COLO668 (cell line): ENCODE data around the gene TMA7.
A peak's percentile ranks its signal among the peaks of the same experiment; 100 is the strongest.
"Not testable (repeated sequence)": the region's sequence is repeated elsewhere in the genome, so short reads cannot be mapped to it uniquely, and the experiment has no call there.

ENCODE experiments used
- DNase-seq: peaks from one replicate; lab custom pipeline; 2025; ENCODE audit not compliant: unreplicated experiment; lab: John Stamatoyannopoulos, UW

Gene TMA7

DNA sequence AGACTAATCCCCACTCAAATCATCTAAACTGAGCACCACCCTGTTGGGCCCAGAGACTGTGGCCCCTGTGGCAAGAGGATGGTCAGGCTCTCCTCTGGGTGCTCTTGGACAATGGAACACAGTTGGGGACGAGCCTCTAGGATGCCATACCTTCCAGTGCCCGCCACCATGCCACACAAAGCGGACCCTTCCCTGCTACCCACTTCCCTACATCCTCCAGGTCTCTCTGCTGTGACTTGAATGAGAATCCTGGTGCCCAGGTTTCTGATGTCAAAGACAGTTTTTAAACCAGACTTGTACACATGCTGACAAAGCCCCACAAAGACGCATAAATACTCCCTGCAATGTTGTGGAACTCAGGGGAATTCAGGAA, 4.8 kb upstream of the TMA7 start:
- DNase-seq, result no peak

DNA sequence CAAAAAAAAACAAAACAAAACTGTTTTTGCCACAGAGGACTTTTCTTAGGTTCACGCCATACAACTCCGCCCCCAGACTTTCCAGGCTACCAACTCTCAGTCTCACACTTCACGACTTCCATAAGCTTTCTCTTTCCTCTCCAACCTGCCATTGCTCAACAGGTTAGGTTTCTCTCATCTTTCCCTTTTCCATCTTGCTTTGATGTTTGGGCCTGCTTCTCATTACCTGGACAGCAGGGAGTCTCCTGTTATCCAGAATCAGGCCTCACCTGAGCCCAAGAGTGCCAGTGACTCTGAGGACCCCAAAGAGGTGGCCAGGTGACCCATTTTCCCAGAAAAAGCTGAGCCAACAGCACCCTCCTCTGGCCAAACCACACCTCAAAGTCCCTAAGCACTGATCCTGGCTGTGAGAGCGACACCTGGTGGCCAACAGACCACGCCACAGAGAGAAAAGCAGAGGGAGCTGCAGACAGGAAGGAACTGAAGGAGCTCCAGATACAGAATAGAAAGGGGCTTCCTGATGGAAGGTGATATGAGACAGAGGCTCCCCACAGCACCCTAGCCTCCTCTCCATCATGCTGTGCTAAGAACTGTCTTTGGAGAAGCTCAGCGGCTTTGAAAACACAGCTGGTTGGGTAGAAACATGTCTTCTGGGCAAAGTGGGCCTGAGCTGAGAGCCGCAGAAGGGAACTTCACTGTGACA, 4.1 kb upstream of the TMA7 start:
- peak; percentile 76 for DNase-seq

GRCh38 chr3:48436477-48436787, 3.6 kb upstream of the TMA7 start:
- no peak for DNase-seq

DNA sequence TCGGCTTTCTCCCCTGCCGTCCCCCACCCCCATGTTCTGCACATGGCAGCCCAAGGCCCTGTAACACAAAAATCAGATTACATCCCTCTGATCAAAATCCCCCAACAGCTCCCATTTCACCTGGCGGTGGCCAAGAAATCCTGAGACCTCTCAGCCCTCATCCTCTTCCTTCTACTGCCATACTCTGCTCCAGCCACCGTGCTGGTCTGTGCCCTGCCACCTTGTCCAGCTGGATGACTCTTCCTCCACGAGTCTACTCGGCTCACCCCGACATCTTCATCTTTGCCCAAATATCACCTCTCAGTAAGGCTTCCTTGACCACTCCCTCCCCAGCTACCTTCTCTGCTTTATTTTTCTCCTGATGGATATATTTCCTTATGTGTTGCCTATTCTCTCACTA, 3.2 kb upstream of the TMA7 start:
- DNase-seq, result no peak

DNA sequence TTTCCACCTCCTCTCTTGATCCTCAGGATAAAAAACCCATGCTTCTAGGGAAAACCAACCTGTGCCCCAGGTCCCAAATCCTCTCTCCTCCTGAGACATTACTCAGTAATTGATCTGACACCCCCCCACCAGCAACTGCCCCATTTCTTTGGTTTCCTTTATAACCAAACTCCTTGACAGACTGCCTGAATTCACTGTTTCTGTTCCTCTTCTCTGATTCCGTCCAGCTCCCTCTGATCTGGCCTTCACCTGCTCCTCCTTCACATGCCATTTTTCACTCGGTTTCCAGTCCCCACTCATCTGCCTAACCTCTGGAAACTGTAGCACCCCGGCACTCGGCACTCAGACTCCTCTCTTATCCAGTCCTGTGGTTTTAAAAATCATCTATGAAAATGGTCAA, 2.2 kb upstream of the TMA7 start:
- DNase-seq, result no peak

- DNase-seq, result no peak
Measured at GRCh38 chr3:48440590-48440958, 517 bp downstream of the TMA7 start.

GRCh38 chr3:48441940-48442339, 1.9 kb downstream of the TMA7 start:
- no peak for DNase-seq

DNA sequence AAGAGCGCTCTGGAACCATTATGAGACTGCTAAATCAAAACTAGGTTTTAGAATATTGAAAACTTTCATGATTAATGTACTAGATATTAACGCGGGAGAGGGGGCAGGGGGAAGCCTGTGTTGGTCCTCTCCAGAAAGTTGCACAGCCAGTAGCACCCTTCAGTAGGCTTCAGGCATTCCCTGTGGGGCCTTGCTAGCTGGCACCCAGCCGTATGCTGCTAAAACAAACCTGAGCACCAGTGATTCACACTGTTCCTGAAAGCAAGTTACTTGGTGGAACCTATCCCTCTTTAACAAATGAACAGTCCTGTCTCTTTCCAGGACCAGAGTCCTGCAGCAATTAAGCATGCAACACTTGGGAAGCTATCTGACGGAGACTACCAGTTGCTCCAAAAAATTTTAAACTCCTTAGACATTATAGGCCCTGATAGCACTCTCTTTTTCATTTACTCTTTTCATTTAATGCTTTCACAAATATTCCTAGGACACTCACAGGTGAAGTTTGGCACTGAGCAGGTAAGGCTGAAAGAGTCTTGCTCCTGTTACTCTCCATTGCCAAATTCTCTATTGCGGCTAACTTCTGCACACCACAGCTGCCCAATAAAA, 5.3 kb downstream of the TMA7 start:
- DNase-seq, result no peak

DNA sequence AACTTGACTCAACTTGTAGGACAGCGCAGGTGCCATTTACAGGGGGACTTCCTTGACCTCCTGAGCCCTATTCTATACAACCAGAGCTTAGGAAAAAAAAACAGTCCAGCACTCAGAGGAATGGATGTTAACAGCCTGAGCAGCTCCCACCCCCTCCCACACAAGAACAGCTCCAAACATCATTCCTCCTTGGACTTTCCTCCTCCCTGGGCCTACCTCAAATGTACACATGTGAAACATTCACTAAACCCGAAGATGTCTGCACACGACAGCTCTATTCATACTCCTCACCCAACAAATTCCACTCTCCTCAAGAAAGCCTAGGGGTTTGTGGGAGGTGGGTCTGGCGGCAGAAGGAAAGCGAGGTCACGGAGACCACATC, 6.0 kb downstream of the TMA7 start:
- DNase-seq, result no peak

DNA sequence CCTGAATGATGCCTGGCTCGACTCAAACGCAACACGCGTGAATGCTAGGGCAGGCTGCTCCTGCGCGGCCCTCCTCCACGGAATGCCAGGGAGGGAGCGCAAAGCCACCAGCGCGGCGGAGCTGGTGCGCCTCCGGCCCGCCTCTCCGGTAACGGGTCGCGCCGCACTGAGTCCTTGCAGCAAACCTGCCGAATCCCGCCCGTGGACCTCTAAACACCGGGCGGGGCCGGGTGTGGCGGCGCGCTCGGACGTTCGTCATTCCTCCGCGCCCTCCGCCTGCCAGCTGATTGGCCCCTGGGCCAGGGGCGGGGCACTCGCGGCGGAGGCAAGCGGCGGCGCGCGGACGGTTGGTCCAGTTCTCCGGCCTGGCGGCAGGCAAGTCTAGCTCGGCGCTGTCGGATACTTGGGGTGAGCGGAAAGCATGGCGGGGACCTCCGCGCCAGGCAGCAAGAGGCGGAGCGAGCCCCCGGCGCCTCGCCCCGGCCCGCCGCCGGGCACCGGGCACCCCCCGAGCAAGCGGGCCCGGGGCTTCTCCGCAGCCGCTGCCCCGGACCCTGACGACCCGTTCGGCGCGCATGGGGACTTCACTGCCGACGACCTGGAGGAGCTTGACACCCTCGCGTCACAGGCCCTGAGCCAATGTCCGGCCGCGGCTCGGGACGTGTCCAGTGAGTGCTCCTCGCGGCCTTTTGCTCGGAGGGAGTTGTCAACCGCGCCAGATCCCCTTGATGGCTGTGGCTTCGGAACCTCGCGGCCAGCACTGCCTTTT, 6.6 kb downstream of the TMA7 start, which contains the start of gene ATRIP:
Gene ATRIP (plus strand): TSS at position 313 of the 769 bp plus-strand sequence. CDS start 109 bp downstream, at position 422.
- DNase-seq, result peak; percentile 91

DNA sequence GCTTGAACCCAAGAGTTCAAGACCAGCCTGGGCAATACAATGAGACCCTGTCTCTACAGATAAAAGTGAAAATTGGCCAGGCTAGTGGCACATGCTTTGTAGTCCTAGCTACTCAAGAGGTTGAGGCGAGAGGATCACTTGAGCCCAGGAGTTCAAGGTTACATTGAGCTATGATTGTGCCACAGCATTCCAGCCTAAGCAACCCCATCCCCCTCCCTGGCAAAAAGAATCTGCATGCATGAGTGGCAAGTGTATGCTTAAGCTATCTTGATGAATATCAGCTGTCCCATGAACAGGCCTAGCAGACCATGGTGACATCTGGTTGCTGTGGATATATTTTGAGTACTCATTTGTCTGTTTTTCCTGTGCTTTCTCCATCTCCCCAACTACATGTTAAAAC, 11.2 kb downstream of the TMA7 start:
- no peak for DNase-seq

GRCh38 chr3:48456456-48456855, 16.4 kb downstream of the TMA7 start:
- DNase-seq, result no peak

DNA sequence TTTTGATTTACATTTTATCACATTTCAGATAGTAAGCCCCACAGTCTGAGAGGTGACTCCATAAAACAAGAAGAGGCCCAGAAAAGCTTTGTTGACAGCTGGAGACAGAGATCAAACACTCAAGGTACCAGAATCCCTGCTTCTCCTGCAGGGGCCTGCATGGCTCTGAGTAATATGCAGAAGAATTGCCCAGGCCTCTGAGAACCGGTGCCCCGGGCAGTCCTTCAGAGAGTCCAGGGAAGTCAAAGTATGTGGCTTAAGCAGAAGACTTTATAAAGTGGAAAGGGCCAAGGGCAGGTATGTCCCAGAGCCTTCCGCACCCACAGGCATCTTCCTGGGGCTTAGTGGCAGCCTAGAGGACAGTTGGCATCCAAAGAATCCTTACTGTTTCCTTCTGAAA, 19.3 kb downstream of the TMA7 start:
- DNase-seq, result no peak

DNA sequence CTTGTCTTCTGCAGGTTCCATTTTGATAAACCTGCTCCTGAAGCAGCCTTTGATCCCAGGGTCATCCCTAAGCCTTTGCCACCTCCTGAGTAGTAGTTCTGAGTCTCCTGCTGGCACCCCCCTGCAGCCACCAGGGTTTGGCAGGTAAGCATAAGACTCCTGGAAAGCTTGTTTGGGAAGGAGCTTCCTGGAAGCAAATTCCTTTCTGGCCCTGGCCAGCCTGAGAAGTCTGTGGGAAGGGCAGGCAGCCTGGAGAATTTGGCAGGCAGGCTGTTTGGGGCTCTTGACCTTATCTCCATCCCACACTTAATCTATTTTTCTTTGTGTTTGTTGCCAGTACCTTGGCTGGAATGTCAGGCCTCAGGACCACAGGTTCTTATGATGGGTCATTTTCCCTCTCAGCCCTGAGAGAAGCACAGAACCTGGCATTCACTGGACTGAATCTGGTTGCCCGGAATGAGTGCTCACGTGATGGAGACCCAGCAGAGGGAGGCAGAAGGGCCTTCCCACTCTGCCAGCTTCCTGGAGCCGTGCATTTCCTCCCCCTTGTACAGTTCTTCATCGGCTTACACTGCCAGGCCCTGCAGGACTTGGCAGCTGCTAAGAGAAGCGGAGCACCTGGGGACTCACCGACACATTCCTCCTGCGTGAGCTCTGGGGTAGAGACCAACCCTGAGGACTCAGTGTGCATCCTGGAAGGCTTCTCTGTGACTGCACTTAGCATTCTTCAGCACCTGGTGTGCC, 19.9 kb downstream of the TMA7 start:
- no peak for DNase-seq

- no peak for DNase-seq
Measured at GRCh38 chr3:48460517-48460902, 20.5 kb downstream of the TMA7 start.

DNA sequence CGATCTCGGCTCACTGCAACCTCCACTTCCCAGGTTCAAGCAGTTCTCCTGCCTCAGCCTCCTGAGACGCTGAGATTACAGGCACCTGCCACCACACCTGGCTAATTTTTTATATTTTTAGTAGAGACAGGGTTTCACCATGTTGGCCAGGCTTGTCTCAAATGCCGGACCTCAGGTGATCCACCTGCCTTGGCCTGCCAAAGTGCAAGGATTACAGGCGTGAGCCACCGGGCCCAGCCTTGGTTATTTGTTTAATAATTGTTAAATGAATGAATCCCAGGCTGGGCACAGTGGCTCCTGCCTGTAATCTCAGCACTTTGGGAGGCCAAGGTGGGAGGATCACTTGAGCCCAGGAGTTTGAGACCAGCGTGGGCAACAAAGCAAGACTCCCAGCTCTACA, 21.7 kb downstream of the TMA7 start:
- not testable (repeated sequence) for DNase-seq

GRCh38 chr3:48463703-48464102, 23.6 kb downstream of the TMA7 start:
- no peak for DNase-seq

DNA sequence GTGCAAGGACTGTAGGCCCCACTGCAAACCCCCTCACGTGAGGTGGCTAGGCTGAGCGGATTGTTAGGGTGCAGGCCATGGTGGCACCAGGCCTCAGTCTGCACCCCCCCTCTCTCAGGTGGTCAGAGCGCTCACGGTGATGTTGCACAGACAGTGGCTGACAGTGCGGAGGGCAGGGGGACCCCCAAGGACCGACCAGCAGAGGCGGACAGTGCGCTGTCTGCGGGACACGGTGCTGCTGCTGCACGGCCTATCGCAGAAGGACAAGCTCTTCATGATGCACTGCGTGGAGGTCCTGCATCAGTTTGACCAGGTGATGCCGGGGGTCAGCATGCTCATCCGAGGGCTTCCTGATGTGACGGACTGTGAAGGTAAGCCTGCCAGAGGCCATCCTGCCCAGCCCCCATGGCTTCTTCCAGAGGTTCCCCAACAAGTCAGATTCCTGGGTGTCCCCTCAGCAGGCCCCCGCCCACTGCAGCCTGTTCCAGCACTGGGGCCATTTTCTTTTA, 24.7 kb downstream of the TMA7 start:
- no peak for DNase-seq

DNA sequence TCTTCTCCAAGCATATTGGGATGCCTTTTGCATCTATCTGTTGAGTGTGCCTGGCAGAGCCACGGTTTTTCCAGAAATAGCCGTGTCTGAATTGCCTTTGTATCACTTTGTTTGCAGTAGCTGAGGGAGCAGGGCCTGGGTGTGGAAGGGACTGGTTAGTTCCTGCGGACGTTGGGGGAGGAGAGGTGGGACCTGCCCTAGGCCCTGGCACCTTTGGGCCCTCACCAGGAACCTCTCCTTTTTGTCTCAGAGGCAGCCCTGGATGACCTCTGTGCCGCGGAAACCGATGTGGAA, 25.1 kb downstream of the TMA7 start:
- DNase-seq, result no peak

DNA sequence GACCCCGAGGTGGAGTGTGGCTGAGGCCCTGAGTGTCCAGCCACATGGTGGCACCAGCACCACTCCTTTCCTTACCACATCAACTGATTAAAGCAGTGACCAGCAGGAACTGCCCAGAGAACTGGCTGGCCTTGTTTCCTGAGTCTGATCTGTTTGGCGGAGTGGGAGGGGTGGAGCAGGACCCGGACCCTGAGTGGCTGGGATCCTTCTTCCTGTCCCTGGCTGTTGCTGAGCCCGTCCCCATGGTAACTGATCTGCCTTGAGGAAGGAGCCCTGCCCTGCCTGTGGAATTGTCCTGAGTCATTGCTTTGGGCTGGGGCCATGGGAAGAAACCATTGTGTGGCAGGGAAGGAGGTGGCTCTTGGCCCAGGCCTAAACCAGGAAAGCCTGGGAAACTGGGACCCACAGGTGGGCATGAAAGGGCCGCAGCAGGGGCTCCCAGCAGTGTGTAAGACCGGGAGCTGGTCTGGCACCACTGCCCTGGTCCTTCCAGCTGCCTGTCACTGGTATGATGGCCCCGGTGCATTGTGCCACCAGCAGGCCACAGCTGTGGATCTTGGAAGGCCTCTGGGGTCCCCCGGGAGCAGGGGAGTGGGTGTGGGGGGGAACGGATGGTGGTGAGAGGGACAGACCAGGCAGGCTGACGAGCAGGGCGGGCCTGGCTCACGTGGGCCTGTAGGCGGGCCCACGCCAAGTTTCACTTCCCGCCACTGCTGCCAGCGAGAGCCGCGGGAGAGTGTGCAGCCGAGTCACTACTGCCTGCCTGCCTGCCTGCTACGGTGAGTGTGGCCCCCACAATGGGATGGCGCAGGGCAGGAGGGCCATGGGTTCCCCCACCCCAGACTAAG, 25.7 kb downstream of the TMA7 start:
- peak; percentile 86 for DNase-seq
